HFFc6 (cell line): ENCODE measurements around the gene CFAP221. TPM values are rescaled to one million over a fixed set of nuclear protein-coding genes. Genes with fewer than 3 reads are reported as not detected.

ENCODE experiments used
- DNase-seq: peaks from one replicate; pipeline ENCODE4 v3.0.0-alpha.2; 2018
- H3K27ac Mint-ChIP-seq: 2 replicates; pipeline ENCODE4 v1.8.0; 2020; ENCODE audit warnings: mild to moderate bottlenecking, mixed read lengths
- H3K27me3 Mint-ChIP-seq: 2 replicates; pipeline ENCODE4 v1.8.0; 2021; ENCODE audit warnings: mild to moderate bottlenecking, moderate library complexity, mixed read lengths; ENCODE audit not compliant: insufficient read depth
- H3K36me3 Mint-ChIP-seq: 2 replicates; pipeline ENCODE4 v1.8.0; 2021; ENCODE audit warnings: low read depth, mixed read lengths
- H3K4me1 Mint-ChIP-seq: 2 replicates; pipeline ENCODE4 v1.8.0; 2020; ENCODE audit warnings: low read depth, mixed read lengths
- H3K4me3 Mint-ChIP-seq: 2 replicates; pipeline ENCODE4 v1.8.0; 2020; ENCODE audit warnings: mild to moderate bottlenecking, moderate library complexity, mixed read lengths
- H3K9me3 Mint-ChIP-seq: 2 replicates; pipeline ENCODE4 v1.8.0; 2020; ENCODE audit warnings: mild to moderate bottlenecking, mixed read lengths
- total RNA-seq, 6 experiments: library from RNA; stranded (reverse); fragmentation: NEBNext Ultra II Directional; extraction: Animal tissue kit (Norgen Biotek cat#: 25700); gene quantifications; 2 replicates in 1 of 6; 3 replicates in 5 of 6; pipeline ENCODE4 v1.2.3, GENCODE V29; 2021
- TF ChIP-seq, protein P1 (sequence below): fragments of 200-600 bp; sonication (generic); IDR thresholded peaks from 2 replicates; pipeline ENCODE4 v1.5.0; 2021; ENCODE audit warnings: antibody characterized with exemption, mild to moderate bottlenecking

Gene CFAP221
- total RNA-seq, 6 experiments from 2014 or later, result not detected

DNA sequence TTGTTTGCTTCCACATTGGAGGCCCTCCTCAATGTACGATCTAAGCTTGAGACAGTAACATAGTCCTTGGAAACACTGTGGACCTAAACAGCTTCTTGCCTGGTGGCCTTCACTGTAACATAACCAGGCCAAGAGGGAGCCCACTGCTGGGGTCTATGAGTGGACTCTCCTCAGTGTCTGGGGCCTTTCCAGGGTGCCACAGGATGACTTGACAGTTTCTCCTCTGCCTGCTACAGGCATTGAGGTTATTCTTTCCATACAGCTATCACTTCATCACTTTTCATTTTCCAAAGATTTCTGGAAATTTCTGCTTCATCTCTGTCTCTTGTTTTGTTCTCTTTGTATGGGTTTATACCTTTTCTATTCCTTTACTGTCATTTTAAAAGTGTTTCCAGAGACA is 31.3 kb upstream of the CFAP221 start:
- DNase-seq, result no peak

DNA sequence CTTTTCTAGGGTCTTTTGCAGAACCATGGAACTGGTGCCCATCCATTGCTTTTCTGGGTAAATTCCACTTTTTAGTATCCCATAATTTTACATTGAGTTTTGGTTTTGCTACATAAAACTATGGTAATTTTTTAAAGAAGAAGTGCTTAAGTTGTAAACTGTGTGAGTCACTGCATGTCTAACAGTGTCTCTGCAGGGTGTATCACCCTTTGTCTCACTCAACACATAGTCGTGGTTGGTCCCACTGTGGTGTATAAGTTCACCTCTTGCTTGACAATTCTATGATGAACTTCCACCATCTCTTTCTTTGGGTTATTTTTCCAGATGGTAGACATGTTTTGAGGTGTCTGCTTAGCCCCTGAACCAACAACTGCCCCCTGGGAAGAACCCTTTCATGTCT is 30.4 kb upstream of the CFAP221 start:
- Mint-ChIP-seq H3K36me3 (no peaks in the 10 kb centered on the region), H3K4me1 (no peaks in the 10 kb centered on the region), H3K27ac (no peak overlapping the region), H3K27me3 (peaks cover 7% of the 10 kb centered on the region), H3K9me3 (no peaks in the 10 kb centered on the region), H3K4me3 (no peak overlapping the region)
- no peak for DNase-seq
- TF ChIP-seq, protein P1, sequence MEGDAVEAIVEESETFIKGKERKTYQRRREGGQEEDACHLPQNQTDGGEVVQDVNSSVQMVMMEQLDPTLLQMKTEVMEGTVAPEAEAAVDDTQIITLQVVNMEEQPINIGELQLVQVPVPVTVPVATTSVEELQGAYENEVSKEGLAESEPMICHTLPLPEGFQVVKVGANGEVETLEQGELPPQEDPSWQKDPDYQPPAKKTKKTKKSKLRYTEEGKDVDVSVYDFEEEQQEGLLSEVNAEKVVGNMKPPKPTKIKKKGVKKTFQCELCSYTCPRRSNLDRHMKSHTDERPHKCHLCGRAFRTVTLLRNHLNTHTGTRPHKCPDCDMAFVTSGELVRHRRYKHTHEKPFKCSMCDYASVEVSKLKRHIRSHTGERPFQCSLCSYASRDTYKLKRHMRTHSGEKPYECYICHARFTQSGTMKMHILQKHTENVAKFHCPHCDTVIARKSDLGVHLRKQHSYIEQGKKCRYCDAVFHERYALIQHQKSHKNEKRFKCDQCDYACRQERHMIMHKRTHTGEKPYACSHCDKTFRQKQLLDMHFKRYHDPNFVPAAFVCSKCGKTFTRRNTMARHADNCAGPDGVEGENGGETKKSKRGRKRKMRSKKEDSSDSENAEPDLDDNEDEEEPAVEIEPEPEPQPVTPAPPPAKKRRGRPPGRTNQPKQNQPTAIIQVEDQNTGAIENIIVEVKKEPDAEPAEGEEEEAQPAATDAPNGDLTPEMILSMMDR, result no peak

More for the DNA sequence above, 31.3 kb upstream of the CFAP221 start:
- no peak overlapping the region for H3K4me3 Mint-ChIP-seq
- no peaks in the 10 kb centered on the region for H3K36me3 Mint-ChIP-seq
- no peak overlapping the region for H3K27ac Mint-ChIP-seq
- H3K27me3 Mint-ChIP-seq, result peaks cover 8% of the 10 kb centered on the region
- H3K4me1 Mint-ChIP-seq, result no peaks in the 10 kb centered on the region
- H3K9me3 Mint-ChIP-seq, result no peaks in the 10 kb centered on the region
- TF ChIP-seq, protein P1, result no peak

DNA sequence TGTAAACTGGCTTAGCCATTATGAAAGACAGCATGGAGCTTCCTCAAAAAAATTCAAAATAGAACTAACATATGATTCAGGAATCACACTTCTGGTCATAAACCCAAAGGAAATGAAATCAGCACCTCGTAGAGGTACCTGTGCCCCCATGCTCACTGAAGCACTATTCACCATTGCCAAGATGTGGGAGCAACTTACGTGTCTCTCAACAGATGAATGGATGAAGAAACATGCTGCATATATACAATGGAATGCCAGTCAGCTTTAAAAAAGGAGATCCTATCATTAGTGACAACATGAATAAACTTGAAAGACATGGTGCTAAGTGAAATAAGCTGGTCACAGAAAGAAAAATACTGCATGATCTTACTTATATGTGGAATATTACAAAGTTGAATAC is 28.1 kb upstream of the CFAP221 start:
- H3K36me3 Mint-ChIP-seq, result no peaks in the 10 kb centered on the region
- peaks cover 4% of the 10 kb centered on the region for H3K27me3 Mint-ChIP-seq
- no peaks in the 10 kb centered on the region for H3K4me1 Mint-ChIP-seq
- no peak overlapping the region for H3K27ac Mint-ChIP-seq
- no peaks in the 10 kb centered on the region for H3K9me3 Mint-ChIP-seq
- no peak for DNase-seq
- TF ChIP-seq, protein P1, result no peak
- no peak overlapping the region for H3K4me3 Mint-ChIP-seq

DNA sequence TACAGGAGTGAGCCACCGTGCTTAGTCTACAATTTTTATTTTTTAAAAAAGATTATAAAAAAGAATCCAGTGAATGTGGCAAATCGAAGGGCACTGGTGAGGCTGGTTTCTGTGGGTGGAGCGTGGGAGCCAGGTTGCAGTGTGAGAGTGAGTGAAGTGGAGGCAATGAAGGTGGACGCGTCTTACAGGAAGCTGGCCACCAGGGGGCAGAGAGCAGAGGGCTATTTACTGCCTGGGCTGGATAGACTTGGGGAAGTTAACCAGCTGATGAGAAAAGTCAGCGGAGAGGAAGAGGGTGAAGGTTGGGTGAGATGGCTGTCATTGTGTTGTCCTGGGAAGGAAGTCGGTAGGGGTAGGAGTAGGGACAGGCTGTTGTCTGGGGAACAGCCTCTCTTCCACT is 26.8 kb upstream of the CFAP221 start:
- H3K27me3 Mint-ChIP-seq, result peaks cover 5% of the 10 kb centered on the region
- no peak overlapping the region for H3K4me3 Mint-ChIP-seq
- no peak overlapping the region for H3K27ac Mint-ChIP-seq
- H3K4me1 Mint-ChIP-seq, result no peaks in the 10 kb centered on the region
- TF ChIP-seq, protein P1, result peak; percentile 82
- H3K9me3 Mint-ChIP-seq, result no peaks in the 10 kb centered on the region
- H3K36me3 Mint-ChIP-seq, result no peaks in the 10 kb centered on the region
- DNase-seq, result peak; percentile 19

DNA sequence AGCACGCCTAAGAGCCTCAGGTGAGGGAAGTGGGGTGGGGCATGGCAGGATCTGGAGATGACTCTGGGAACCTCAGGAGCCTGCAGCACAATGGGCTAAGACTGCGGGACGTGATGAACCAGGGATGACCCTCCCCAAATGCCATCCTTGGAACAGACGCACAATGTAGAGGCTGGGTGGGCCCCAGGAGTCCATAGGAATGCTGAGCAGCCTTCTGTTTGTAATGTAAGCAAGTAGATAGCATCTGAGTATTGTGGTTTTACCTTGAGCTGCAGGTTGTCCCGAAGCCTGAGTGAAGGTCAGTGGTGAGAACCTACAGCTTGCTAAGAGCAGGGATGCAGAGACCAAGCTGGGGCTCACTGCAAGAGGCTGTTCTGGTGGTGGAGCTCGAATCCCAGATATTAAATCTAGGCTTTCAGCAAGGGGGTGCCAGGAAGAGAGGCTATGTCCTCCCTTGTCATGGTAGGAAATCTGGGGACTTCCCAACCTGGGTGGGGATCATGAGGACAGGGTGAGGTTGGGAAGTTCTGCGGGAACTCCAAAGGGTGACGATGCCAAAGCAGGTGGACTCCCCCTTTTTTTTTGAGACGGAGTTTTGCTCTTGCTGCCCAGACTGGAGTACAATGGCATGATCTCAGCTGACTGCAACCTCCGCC is 25.7 kb upstream of the CFAP221 start:
- no peak overlapping the region for H3K27ac Mint-ChIP-seq
- no peak overlapping the region for H3K4me3 Mint-ChIP-seq
- DNase-seq, result no peak
- H3K9me3 Mint-ChIP-seq, result no peaks in the 10 kb centered on the region
- no peaks in the 10 kb centered on the region for H3K4me1 Mint-ChIP-seq
- H3K36me3 Mint-ChIP-seq, result no peaks in the 10 kb centered on the region
- peaks cover 13% of the 10 kb centered on the region for H3K27me3 Mint-ChIP-seq
- TF ChIP-seq, protein P1, result no peak
